OCI-LY7 (cell line): Measurements from ENCODE around the gene ACD. TPM values are rescaled to one million over a fixed set of nuclear protein-coding genes. Genes with fewer than 3 reads are reported as not detected.
A peak's percentile ranks its signal among the peaks of the same experiment; 100 is the strongest.

ENCODE experiments used
- Bru-seq: library from RNA; stranded (reverse); fragments of 400-500 nt; gene quantifications from one replicate; lab custom pipeline; 2021; lab: Mats Ljungman, UMichigan
- BruChase-seq, 2 experiments: library from RNA; stranded (reverse); fragments of 400-500 nt; gene quantifications; one replicate each; lab custom pipeline; 2021; lab: Mats Ljungman, UMichigan
- BruUV-seq: library from RNA; stranded (reverse); fragments of 400-500 nt; replicated peaks from 2 replicates; lab custom pipeline; 2021; lab: Mats Ljungman, UMichigan
- CTCF ChIA-PET: fragments of 300-600 bp; sonication (Branson Sonifier 250); formaldehyde crosslinking; loops from one replicate; lab custom pipeline; 2022; ENCODE audit warnings: antibody characterized with exemption; ENCODE audit not compliant: unreplicated experiment; lab: Charles Lee
- POLR2A ChIA-PET: fragments of 300-600 bp; sonication (Branson Sonifier 250); formaldehyde crosslinking; loops from one replicate; lab custom pipeline; 2022; ENCODE audit warnings: antibody characterized with exemption; lab: Charles Lee
- DNase-seq: peaks from one replicate; pipeline ENCODE4 v3.0.0-alpha.2; 2015; ENCODE audit warnings: low spot score
- H2AFZ ChIP-seq: fragments of 200-600 bp; sonication (generic), shearing (Covaris generic); 2 replicates; pipeline ENCODE4 v1.6.1; 2014; ENCODE audit warnings: mild to moderate bottlenecking, antibody characterized with exemption, low read length, moderate library complexity
- H3K27ac ChIP-seq: fragments of 200-600 bp; sonication (generic); 2 replicates; pipeline ENCODE4 v1.5.1; 2014; ENCODE audit warnings: mixed run types, low read depth, mild to moderate bottlenecking, moderate library complexity, low read length, inconsistent platforms; ENCODE audit not compliant: poor library complexity, severe bottlenecking
- H3K36me3 ChIP-seq: fragments of 200-600 bp; sonication (generic); 2 replicates; pipeline ENCODE4 v1.6.1; 2014; ENCODE audit warnings: mild to moderate bottlenecking, antibody characterized with exemption, low read length, moderate library complexity, mixed read lengths; ENCODE audit not compliant: insufficient read depth
- H3K4me1 ChIP-seq: fragments of 200-600 bp; sonication (generic); 2 replicates; pipeline ENCODE4 v1.5.1; 2014; ENCODE audit warnings: mild to moderate bottlenecking, low read length; ENCODE audit not compliant: insufficient read depth, poor library complexity, severe bottlenecking
- H3K4me2 ChIP-seq: fragments of 200-600 bp; sonication (generic); 2 replicates; pipeline ENCODE4 v1.6.1; 2014; ENCODE audit warnings: mild to moderate bottlenecking, low read length
- H3K4me3 ChIP-seq: fragments of 200-600 bp; sonication (generic); 2 replicates; pipeline ENCODE4 v1.5.1; 2014; ENCODE audit warnings: mild to moderate bottlenecking, low read depth, low read length; ENCODE audit not compliant: poor library complexity, severe bottlenecking
- H3K79me2 ChIP-seq: fragments of 200-600 bp; sonication (generic); 2 replicates; pipeline ENCODE4 v1.6.1; 2016; ENCODE audit warnings: low read depth, mild to moderate bottlenecking, low read length, moderate library complexity, mixed read lengths; ENCODE audit not compliant: insufficient read depth
- H3K9me2 ChIP-seq: fragments of 200-600 bp; sonication (generic); 2 replicates; pipeline ENCODE4 v1.6.1; 2016; ENCODE audit warnings: mild to moderate bottlenecking, low read length, mixed read lengths; ENCODE audit not compliant: insufficient read depth
- H3K9me3 ChIP-seq: fragments of 200-600 bp; sonication (generic); 2 replicates; pipeline ENCODE4 v1.6.1; 2014; ENCODE audit warnings: mild to moderate bottlenecking, mixed run types, low read length, mixed read lengths
- H4K20me1 ChIP-seq: fragments of 200-600 bp; sonication (generic); 2 replicates; pipeline ENCODE4 v1.6.1; 2014; ENCODE audit warnings: mild to moderate bottlenecking, antibody characterized with exemption, low read length, moderate library complexity, mixed read lengths; ENCODE audit not compliant: insufficient read depth
- EZH2phosphoT487 ChIP-seq: fragments of 200-600 bp; sonication (generic); IDR thresholded peaks from 2 replicates; pipeline ENCODE4 v1.6.1; 2018; ENCODE audit warnings: low read depth, borderline replicate concordance, mild to moderate bottlenecking, mixed run types, antibody characterized with exemption, low read length, moderate library complexity, mixed read lengths
- intact Hi-C: fragments of 100-400 bp; cut with micrococcal nuclease; formaldehyde crosslinking; loops from one replicate; pipeline ENCODE4 v1.10.0; 2022; ENCODE audit not compliant: unreplicated experiment
- long read RNA-seq: library from polyadenylated mRNA; stranded (forward); transcript quantifications from one replicate; pipeline ENCODE4 v2.0.0, GENCODE V29; 2022
- total RNA-seq, 2 experiments: library from RNA; depleted of rRNA in 1 of 2; stranded (reverse); fragments of >200 nt in 1 of 2; shearing (Covaris generic) in 1 of 2; gene quantifications; 2 replicates each; pipeline ENCODE4 v1.2.3, GENCODE V29; 2014 to 2022
- TF ChIP-seq, protein P1 (sequence below): fragments of 200-600 bp; sonication (generic); conservative IDR thresholded peaks from 2 replicates; pipeline ENCODE4 v1.5.1; 2014; ENCODE audit warnings: mild to moderate bottlenecking, antibody characterized with exemption, low read length, moderate library complexity, mixed read lengths

Gene ACD
- total RNA-seq (2014; rRNA removed; shearing (Covaris generic)) (33.7 and 41.7 TPM in 2 replicates), total RNA-seq (2022) (45.4 and 50.2 TPM in 2 replicates), Bru-seq, nascent RNA (percentile 51 among the genes with signal in this experiment), BruChase-seq, experiment 1, labeled RNA remaining after a 6-hour chase (percentile 60 among the genes with signal in this experiment), BruChase-seq, experiment 2, labeled RNA remaining after a 2-hour chase (percentile 58 among the genes with signal in this experiment)
- long read RNA-seq, transcript ACD-214 (12 exons, 2,065 nt), result major isoform, 64 of 129 reads
- long read RNA-seq, partial matches to known transcripts, result 18 of 129 reads
- long read RNA-seq, other reads (novel, unspliced or antisense), result 42 of 129 reads

DNA sequence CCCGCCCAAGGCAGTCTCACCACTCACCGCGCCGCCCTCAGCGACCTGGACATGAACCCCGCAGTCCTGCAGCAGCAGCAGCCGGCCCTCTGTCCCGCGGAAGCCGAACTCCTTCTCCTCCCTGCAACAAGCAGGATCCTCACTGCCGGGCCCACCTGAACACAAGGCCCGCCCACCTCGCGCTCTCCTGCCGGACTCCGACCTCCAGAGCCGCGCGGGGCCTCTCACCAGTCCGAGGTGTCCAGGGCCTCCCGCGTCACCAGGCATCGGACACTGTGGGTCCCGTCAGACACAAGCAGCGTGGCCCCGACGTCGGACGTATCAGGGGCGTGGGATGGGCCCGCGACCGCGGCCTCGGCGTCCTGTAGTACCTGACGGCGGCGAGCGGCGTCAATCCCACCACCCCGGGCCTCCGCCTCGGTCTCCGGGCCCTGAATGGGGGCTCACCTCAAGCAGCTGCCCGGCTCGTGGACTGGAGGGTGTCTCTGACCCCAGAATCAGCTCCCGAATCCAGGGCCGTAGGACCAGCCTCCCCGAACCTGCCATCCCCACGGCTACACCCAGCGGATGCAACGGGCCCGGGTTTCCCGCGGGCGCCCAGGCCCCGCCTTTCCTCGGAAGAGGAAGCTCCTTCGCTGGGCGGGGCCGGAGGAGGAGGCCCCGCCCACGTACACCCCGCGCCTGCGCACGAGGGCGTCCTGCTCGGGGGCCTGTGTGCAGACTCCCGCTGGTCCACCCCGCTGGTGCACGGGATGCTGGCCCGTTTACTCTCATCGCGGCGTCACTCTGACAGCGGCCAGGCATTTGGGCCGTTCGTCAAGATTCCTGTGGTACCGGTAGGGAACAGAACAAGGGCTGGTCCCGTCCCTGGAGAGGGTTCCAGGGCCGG, at the start of gene ACD:
TSS of gene ACD (minus strand) at position 586 of the 889 bp plus-strand sequence. CDS start at position 546, 40 bp downstream.
- POLR2A ChIA-PET, result interaction anchor here (0.6 to 2.6 kb wide), 13 partner anchors 9 to 171 kb away, joined by 3 to 22 read pairs (median 4); partner anchors contain the start of genes CARMIL2, CTCF and GFOD2
- TF ChIP-seq EZH2phosphoT487, result no peak
- TF ChIP-seq, protein P1, sequence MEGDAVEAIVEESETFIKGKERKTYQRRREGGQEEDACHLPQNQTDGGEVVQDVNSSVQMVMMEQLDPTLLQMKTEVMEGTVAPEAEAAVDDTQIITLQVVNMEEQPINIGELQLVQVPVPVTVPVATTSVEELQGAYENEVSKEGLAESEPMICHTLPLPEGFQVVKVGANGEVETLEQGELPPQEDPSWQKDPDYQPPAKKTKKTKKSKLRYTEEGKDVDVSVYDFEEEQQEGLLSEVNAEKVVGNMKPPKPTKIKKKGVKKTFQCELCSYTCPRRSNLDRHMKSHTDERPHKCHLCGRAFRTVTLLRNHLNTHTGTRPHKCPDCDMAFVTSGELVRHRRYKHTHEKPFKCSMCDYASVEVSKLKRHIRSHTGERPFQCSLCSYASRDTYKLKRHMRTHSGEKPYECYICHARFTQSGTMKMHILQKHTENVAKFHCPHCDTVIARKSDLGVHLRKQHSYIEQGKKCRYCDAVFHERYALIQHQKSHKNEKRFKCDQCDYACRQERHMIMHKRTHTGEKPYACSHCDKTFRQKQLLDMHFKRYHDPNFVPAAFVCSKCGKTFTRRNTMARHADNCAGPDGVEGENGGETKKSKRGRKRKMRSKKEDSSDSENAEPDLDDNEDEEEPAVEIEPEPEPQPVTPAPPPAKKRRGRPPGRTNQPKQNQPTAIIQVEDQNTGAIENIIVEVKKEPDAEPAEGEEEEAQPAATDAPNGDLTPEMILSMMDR, result no peak
- H3K4me3 ChIP-seq, result peak within 1 kb of the TSS; percentile 83
- peaks cover 14% of the 10 kb centered on the region for H3K4me1 ChIP-seq
- intact Hi-C loops, result loop anchor here (1.0 to 2.0 kb wide), 4 partner anchors 98 to 179 kb away; partner anchors contain the start of genes ATP6V0D1 and CTCF
- DNase-seq, result peak; percentile 95
- H3K36me3 ChIP-seq, result peaks cover 49% of the 10 kb centered on the region
- CTCF ChIA-PET, result interaction anchor here (1.0 to 2.0 kb wide), 2 partner anchors 15 to 139 kb away, joined by 3 to 6 read pairs; partner anchors contain the start of gene CARMIL2
- H3K27ac ChIP-seq, result peak within 1 kb of the TSS; percentile 81
- TSS peak; percentile 76 for BruUV-seq
- H4K20me1 ChIP-seq, result 0 out of 2 replicates have a peak, but pooled peaks cover 7% of the 10 kb centered on the region
- H2AFZ ChIP-seq, result peak within 1 kb of the TSS; percentile 86
- no peaks in the 10 kb centered on the region for H3K9me2 ChIP-seq
- H3K9me3 ChIP-seq, result no peaks in the 10 kb centered on the region
- H3K79me2 ChIP-seq, result peaks cover 13% of the 10 kb centered on the region; the same call in 1 of the 2 replicates
- peak within 1 kb of the TSS; percentile 89 for H3K4me2 ChIP-seq

DNA sequence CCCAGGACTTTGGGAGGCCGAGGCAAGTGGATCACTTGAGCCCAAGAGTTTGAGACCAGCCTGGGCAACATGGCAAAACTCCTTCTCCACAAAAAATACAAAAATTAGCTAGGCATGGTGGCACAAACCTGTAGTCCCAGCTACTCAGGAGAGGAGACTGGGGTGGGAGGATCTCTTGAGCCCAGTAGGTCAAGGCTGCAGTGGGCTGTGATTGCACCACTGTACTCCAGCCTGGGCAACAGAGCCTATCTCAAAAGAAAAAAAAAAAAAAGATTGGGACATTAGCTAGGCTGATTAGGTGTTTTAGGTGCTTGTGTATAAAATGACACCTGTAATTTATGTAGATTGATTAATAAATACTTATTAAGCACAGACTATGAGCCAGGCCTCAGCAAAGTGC, 49.0 kb upstream of the ACD start:
- DNase-seq, result no peak
- H2AFZ ChIP-seq, result no peak overlapping the region
- H3K36me3 ChIP-seq, result no peaks in the 10 kb centered on the region
- peaks cover under 1% of the 10 kb centered on the region for H3K4me1 ChIP-seq
- H3K27ac ChIP-seq, result no peak overlapping the region
- TF ChIP-seq, protein P1, result no peak
- TF ChIP-seq EZH2phosphoT487, result no peak
- H3K9me3 ChIP-seq, result no peaks in the 10 kb centered on the region
- intact Hi-C loops, result no loop called here
- peaks cover 8% of the 10 kb centered on the region; the same call in 1 of the 2 replicates for H3K79me2 ChIP-seq
- no peak overlapping the region for H3K4me2 ChIP-seq
- BruUV-seq, result no TSS peak
- no peaks in the 10 kb centered on the region for H3K9me2 ChIP-seq
- ChIA-PET POLR2A (interaction anchor here (0.7 to 1.1 kb wide), 3 partner anchors 11 to 109 kb away, joined by 3 to 5 read pairs (median 3); no protein-coding TSS in a partner anchor), CTCF (no interaction called here)
- no peaks in the 10 kb centered on the region for H4K20me1 ChIP-seq
- no peak overlapping the region for H3K4me3 ChIP-seq
